Right lobe of liver (tissue), 6 donors: Measurements from ENCODE around the gene UBB. TPM values are rescaled to one million over a fixed set of nuclear protein-coding genes. Genes with fewer than 3 reads are reported as not detected.

Experiments used
- ATAC-seq, 4 donors: fragments of 200-7000 bp; cut with Tn5 transposase; one replicate each; pipeline ENCODE4 v1.9.1; 2020; ENCODE audit warnings: mild to moderate bottlenecking in 4 of 4, moderate library complexity in 4 of 4
- DNase-seq, 3 donors: peaks; one replicate each; pipeline ENCODE4 v3.0.0-alpha.2; 2020
- H3K27ac ChIP-seq, 3 donors: fragments of 200-600 bp; one replicate each; pipeline ENCODE4 v1.8.0; 2022
- H3K27me3 ChIP-seq, 2 donors: fragments of 200-600 bp; one replicate each; pipeline ENCODE4 v1.8.0; 2022
- H3K36me3 ChIP-seq, 4 donors: fragments of 200-600 bp; sonication (generic) in 1 of 4; one replicate each; pipeline versions ENCODE4 v1.5.1 to v1.8.0; 2017 to 2022; ENCODE audit warnings: control low read depth in 1 of 4
- H3K4me1 ChIP-seq, 4 donors: fragments of 200-600 bp; sonication (generic) in 1 of 4; one replicate each; pipeline versions ENCODE4 v1.5.1 to v1.8.0; 2017 to 2022; ENCODE audit warnings: control low read depth in 1 of 4
- H3K4me3 ChIP-seq, 3 donors: fragments of 200-600 bp; one replicate each; pipeline ENCODE4 v1.8.0; 2022
- H3K9me3 ChIP-seq, 4 donors: fragments of 200-600 bp; sonication (generic) in 1 of 4; one replicate each; pipeline versions ENCODE4 v1.5.1 to v1.8.0; 2017 to 2022; ENCODE audit warnings: control low read depth in 1 of 4
- POLR2A ChIP-seq: fragments of 450-650 bp; IDR thresholded peaks from one replicate; pipeline ENCODE4 v1.6.1; 2017; ENCODE audit warnings: antibody characterized with exemption, mild to moderate bottlenecking
- WGBS: methylation state at CpG from one replicate; pipeline ENCODE4 v1.1.6; 2018; ENCODE audit warnings: low coverage, low lambda C conversion rate; ENCODE audit not compliant: insufficient coverage; ENCODE audit errors: missing lambda C conversion rate; 5-methylcytosine and 5-hydroxymethylcytosine counted together
- intact Hi-C, 2 donors: fragments of 100-400 bp; cut with DNase I; formaldehyde crosslinking; loops; one replicate each; pipeline versions ENCODE4 v1.11.2 to v1.14.1; 2022
- total RNA-seq, 6 experiments: library from RNA; depleted of rRNA in 2 of 6; stranded (reverse); fragments of >200 nt in 2 of 6; fragmentation: NEBNext Ultra II Directional in 3 of 6; extraction: Animal tissue kit (Norgen Biotek cat#: 25700) in 3 of 6; gene quantifications; one replicate each; pipeline versions ENCODE4 v1.1.0 to v1.2.4, GENCODE V29; 2016 to 2023
- TF ChIP-seq, protein P1 (sequence below), 4 donors: fragments of 200-600 bp in 3 of 4; fragments of 450-650 bp in 1 of 4; IDR thresholded peaks; one replicate each; pipeline versions ENCODE4 v1.5.1 to v1.8.0; 2016 to 2022; ENCODE audit warnings: antibody characterized with exemption in 4 of 4, mild to moderate bottlenecking in 2 of 4
- donor health status: DM: no; HTN: yes; CAD: no.
- donor health status: DM: no; HTN: no; CAD: no.
- donor health status: DM: no; HTN: no; CAD: no.
- donor health status: DM: no; HTN: yes; CAD: no.
- donor health status: DM: no; HTN: yes; CAD: no.

UBB gene
- total RNA-seq, 6 experiments from 2014 or later, result 1,045 to 2,319 (median 1,420) TPM

GRCh38 chr17:16406742-16407674 lies 26.1 kb downstream of the UBB start:
- TF ChIP-seq, protein P1, sequence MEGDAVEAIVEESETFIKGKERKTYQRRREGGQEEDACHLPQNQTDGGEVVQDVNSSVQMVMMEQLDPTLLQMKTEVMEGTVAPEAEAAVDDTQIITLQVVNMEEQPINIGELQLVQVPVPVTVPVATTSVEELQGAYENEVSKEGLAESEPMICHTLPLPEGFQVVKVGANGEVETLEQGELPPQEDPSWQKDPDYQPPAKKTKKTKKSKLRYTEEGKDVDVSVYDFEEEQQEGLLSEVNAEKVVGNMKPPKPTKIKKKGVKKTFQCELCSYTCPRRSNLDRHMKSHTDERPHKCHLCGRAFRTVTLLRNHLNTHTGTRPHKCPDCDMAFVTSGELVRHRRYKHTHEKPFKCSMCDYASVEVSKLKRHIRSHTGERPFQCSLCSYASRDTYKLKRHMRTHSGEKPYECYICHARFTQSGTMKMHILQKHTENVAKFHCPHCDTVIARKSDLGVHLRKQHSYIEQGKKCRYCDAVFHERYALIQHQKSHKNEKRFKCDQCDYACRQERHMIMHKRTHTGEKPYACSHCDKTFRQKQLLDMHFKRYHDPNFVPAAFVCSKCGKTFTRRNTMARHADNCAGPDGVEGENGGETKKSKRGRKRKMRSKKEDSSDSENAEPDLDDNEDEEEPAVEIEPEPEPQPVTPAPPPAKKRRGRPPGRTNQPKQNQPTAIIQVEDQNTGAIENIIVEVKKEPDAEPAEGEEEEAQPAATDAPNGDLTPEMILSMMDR (IDR thresholded peaks at IDR 0.05), result no peak
- no peak for TF ChIP-seq POLR2A
- Histone ChIP-seq H3K36me3 (no peaks in the 10 kb centered on the region), H3K9me3 (no peaks in the 10 kb centered on the region), H3K27me3 (no peaks in the 10 kb centered on the region), H3K4me1 (no peaks in the 10 kb centered on the region), H3K27ac (peak overlapping the region in 2 of 3 donors; percentile 37 to 69), H3K4me3 (peak overlapping the region; percentile 52 to 55 (median 55))
- WGBS, result 9% methylated on average over 44 of the region's 67 CpGs
- ATAC-seq (peak; percentile 65 to 76 (median 74)), DNase-seq (peak in 2 of 3 donors; percentile 61 to 67)
- intact Hi-C loops, result no loop called here

GRCh38 chr17:16407911-16408588 lies 27.2 kb downstream of the UBB start:
- 16% methylated on average over 8 of the region's 14 CpGs for WGBS
- Histone ChIP-seq H3K9me3 (no peaks in the 10 kb centered on the region), H3K27ac (peak overlapping the region; percentile 18 to 64 (median 43)), H3K4me3 (no peak overlapping the region), H3K4me1 (no peaks in the 10 kb centered on the region), H3K36me3 (no peaks in the 10 kb centered on the region), H3K27me3 (no peaks in the 10 kb centered on the region)
- peak; percentile 72 to 74 (median 74) for DNase-seq
- TF ChIP-seq POLR2A, result no peak
- TF ChIP-seq, protein P1 (IDR thresholded peaks at IDR 0.05), result no peak
- intact Hi-C loops, result no loop called here
- ATAC-seq, result peak; percentile 73 to 78 (median 74)

GRCh38 chr17:16415031-16415924 lies 34.4 kb downstream of the UBB start, which contains the start of gene TRPV2:
Gene TRPV2, plus strand, starts transcription at chr17:16415571. Its CDS starts 2,098 bp downstream, at chr17:16417669.
- Histone ChIP-seq H3K27ac (peak within 1 kb of the TSS; percentile 57 to 72 (median 70)), H3K4me3 (peak within 1 kb of the TSS; percentile 40 to 52 (median 41)), H3K27me3 (no peaks in the 10 kb centered on the region), H3K4me1 (no peaks in the 10 kb centered on the region), H3K36me3 (no peaks in the 10 kb centered on the region), H3K9me3 (no peaks in the 10 kb centered on the region)
- DNase-seq (peak in 1 of 3 donors; percentile 57), ATAC-seq (peak; percentile 77 to 86 (median 78))
- TF ChIP-seq POLR2A, result no peak
- TF ChIP-seq, protein P1 (IDR thresholded peaks at IDR 0.05), result peak; percentile 45 to 60 (median 57)
- intact Hi-C loops, result loop anchor here in 1 of 2 donors (10.0 kb wide), 1 partner anchor 50 kb away; no protein-coding TSS in a partner anchor
- 55% methylated on average over 8 of the region's 21 CpGs for WGBS

GRCh38 chr17:16417399-16417798 lies 36.5 kb downstream of the UBB start:
- 100% methylated on average over 4 of the region's 7 CpGs for WGBS
- DNase-seq, result no peak
- Histone ChIP-seq H3K27me3 (no peaks in the 10 kb centered on the region), H3K36me3 (no peaks in the 10 kb centered on the region), H3K9me3 (no peaks in the 10 kb centered on the region), H3K4me1 (no peaks in the 10 kb centered on the region), H3K4me3 (no peak overlapping the region), H3K27ac (no peak overlapping the region)
- ATAC-seq, result no peak
- intact Hi-C loops, result loop anchor here in 1 of 2 donors (10.0 kb wide), 1 partner anchor 53 kb away; no protein-coding TSS in a partner anchor
- no peak for TF ChIP-seq POLR2A
- TF ChIP-seq, protein P1 (IDR thresholded peaks at IDR 0.05), result no peak
